ENCODE results near the gene TMEM243. TPM values are rescaled to one million over a fixed set of nuclear protein-coding genes. Genes with fewer than 3 reads are reported as not detected.

Gene TMEM243
- total and polyA plus RNA-seq, 2 donors from 2014 or later, result 37.7 to 50.3 TPM

GRCh38 chr7:87192784-87193487, 26.6 kb downstream of the TMEM243 start:
- no peaks in the 10 kb centered on the region for H3K4me1 ChIP-seq (ENCODE audit: control insufficient read depth in 2 of 3, insufficient read depth in 2 of 3, low read depth in 1 of 3, low read length in 3 of 3)
- no peak overlapping the region for H3K4me3 ChIP-seq (ENCODE audit: low read length in 3 of 3)
- H3K9ac ChIP-seq (ENCODE audit: low read length in 3 of 3), result no peak overlapping the region
- no peak for TF ChIP-seq CTCF (IDR thresholded peaks at IDR 0.05; ENCODE audit: borderline replicate concordance, extremely low read depth, insufficient read depth)
- intact Hi-C loops (cut with DNase I), result no loop called here
- H3K27ac ChIP-seq (ENCODE audit: low read depth in 2 of 2, low read length in 2 of 2), result no peak overlapping the region
- FAIRE-seq (no peak), DNase-seq (no peak)
- no peaks in the 10 kb centered on the region for H3K9me3 ChIP-seq (ENCODE audit: control insufficient read depth in 2 of 3, insufficient read depth in 1 of 3, low read length in 3 of 3)
- H3K36me3 ChIP-seq (ENCODE audit: control insufficient read depth in 2 of 3, insufficient read depth in 3 of 3, low read length in 3 of 3), result peaks cover 18 to 67% (median 33%) of the 10 kb centered on the region in 3 donors
- H3K27me3 ChIP-seq (ENCODE audit: control insufficient read depth, insufficient read depth, low read length), result no peaks in the 10 kb centered on the region

DNA sequence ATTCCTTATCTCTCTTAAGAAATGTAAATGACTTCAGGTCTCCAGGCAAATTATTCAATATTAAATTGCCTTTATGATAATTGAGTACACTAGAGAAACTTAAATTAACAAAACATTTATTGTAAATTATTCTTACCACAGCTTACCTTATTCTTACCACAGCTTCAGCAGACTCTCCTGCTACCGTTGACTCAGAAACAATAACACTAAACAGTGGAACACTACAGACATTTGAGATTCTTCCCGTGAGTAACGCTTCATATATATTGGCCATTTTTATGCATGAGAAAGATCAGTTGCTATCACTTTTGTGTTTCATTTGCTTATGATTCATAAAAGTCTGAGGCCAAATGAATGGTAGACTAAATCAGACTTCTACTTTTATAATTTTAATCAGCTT, 28.7 kb downstream of the TMEM243 start:
- no peaks in the 10 kb centered on the region for H3K9me3 ChIP-seq (ENCODE audit: control insufficient read depth in 2 of 3, insufficient read depth in 1 of 3, low read length in 3 of 3)
- peaks cover 22 to 62% (median 30%) of the 10 kb centered on the region in 3 donors for H3K36me3 ChIP-seq (ENCODE audit: control insufficient read depth in 2 of 3, insufficient read depth in 3 of 3, low read length in 3 of 3)
- H3K27me3 ChIP-seq (ENCODE audit: control insufficient read depth, insufficient read depth, low read length), result no peaks in the 10 kb centered on the region
- no peak overlapping the region for H3K4me3 ChIP-seq (ENCODE audit: low read length in 3 of 3)
- FAIRE-seq (no peak), DNase-seq (no peak)
- TF ChIP-seq CTCF (IDR thresholded peaks at IDR 0.05; ENCODE audit: borderline replicate concordance, extremely low read depth, insufficient read depth), result no peak
- intact Hi-C loops (cut with DNase I), result no loop called here
- H3K4me1 ChIP-seq (ENCODE audit: control insufficient read depth in 2 of 3, insufficient read depth in 2 of 3, low read depth in 1 of 3, low read length in 3 of 3), result no peaks in the 10 kb centered on the region
- no peak overlapping the region for H3K27ac ChIP-seq (ENCODE audit: low read depth in 2 of 2, low read length in 2 of 2)
- H3K9ac ChIP-seq (ENCODE audit: low read length in 3 of 3), result no peak overlapping the region

- intact Hi-C loops (cut with DNase I), result no loop called here
- Histone ChIP-seq H3K4me3 (ENCODE audit: low read length in 3 of 3) (no peak overlapping the region), H3K9me3 (ENCODE audit: control insufficient read depth in 2 of 3, insufficient read depth in 1 of 3, low read length in 3 of 3) (no peaks in the 10 kb centered on the region), H3K4me1 (ENCODE audit: control insufficient read depth in 2 of 3, insufficient read depth in 2 of 3, low read depth in 1 of 3, low read length in 3 of 3) (no peaks in the 10 kb centered on the region), H3K9ac (ENCODE audit: low read length in 3 of 3) (no peak overlapping the region), H3K36me3 (ENCODE audit: control insufficient read depth in 2 of 3, insufficient read depth in 3 of 3, low read length in 3 of 3) (peaks cover 25 to 62% (median 27%) of the 10 kb centered on the region in 3 donors), H3K27me3 (ENCODE audit: control insufficient read depth, insufficient read depth, low read length) (no peaks in the 10 kb centered on the region), H3K27ac (ENCODE audit: low read depth in 2 of 2, low read length in 2 of 2) (no peak overlapping the region)
- TF ChIP-seq CTCF (IDR thresholded peaks at IDR 0.05; ENCODE audit: borderline replicate concordance, extremely low read depth, insufficient read depth), result no peak
- FAIRE-seq (no peak), DNase-seq (no peak)
Measured at GRCh38 chr7:87188930-87189329, 30.6 kb downstream of the TMEM243 start.
